Stimulated activated CD8-positive, alpha-beta memory T cell treated with anti-CD3 and anti-CD28 coated beads, Interleukin-7, amount 100 ng/mL, for 1 hour (primary cell): ENCODE measurements around the gene PARP2.
"Not testable (repeated sequence)": the region's sequence is repeated elsewhere in the genome, so short reads cannot be mapped to it uniquely, and the experiment has no call there.

Experiments used
- DNase-seq, 2 donors: peaks; one replicate each; pipeline ENCODE4 v3.0.0-alpha.2; 2020; ENCODE audit warnings: low read depth in 2 of 2

Gene PARP2, protein sequence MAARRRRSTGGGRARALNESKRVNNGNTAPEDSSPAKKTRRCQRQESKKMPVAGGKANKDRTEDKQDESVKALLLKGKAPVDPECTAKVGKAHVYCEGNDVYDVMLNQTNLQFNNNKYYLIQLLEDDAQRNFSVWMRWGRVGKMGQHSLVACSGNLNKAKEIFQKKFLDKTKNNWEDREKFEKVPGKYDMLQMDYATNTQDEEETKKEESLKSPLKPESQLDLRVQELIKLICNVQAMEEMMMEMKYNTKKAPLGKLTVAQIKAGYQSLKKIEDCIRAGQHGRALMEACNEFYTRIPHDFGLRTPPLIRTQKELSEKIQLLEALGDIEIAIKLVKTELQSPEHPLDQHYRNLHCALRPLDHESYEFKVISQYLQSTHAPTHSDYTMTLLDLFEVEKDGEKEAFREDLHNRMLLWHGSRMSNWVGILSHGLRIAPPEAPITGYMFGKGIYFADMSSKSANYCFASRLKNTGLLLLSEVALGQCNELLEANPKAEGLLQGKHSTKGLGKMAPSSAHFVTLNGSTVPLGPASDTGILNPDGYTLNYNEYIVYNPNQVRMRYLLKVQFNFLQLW

DNA sequence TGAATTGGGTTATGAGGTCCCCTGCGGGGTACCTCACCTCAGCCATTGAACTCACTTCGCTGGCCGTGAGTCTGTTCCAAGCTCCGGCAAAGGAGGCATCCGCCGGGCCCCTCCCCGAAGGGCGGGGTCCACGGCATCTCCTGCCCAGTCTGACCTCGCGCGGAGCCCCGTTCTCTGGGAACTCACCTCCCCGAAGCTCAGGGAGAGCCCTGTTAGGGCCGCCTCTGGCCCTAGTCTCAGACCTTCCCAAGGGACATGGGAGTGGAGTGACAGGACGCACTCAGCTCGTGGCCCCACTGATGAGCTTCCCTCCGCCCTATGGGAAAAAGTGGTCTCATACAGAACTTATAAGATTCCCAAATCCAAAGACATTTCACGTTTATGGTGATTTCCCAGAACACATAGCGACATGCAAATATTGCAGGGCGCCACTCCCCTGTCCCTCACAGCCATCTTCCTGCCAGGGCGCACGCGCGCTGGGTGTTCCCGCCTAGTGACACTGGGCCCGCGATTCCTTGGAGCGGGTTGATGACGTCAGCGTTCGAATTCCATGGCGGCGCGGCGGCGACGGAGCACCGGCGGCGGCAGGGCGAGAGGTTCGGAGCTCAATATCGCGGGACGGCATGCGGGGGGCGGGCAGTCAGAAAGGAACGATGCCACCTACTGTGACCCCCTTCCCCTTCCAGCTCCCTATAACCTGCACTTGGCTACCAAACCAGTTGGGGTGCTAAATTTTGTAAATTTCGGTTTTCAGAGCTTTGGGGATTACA lies at the start of gene PARP2:
PARP2 (plus strand) TSS at position 544 of the 770 bp plus-strand sequence; CDS start at position 551, 7 bp downstream.
- peak; percentile 68 to 69 for DNase-seq

DNA sequence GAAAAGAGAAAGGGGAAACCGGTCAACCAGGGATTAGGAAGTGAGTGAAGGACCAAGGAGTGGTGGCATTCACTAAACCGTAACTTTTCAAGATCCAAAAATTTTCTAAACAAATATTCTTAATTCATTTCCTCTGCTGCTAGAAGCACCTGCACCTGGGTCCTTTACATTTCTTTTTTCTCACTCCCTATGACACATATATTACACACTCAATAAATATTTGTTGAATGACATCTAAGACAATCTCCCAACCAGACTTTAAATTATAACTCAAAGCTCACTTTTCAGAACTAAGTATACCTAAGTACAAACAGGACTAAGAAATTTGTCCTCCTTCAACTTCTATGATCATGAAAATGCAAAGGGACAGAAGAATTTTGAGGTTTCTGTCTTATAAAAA lies 48.8 kb upstream of the PARP2 start:
- no peak for DNase-seq

DNA sequence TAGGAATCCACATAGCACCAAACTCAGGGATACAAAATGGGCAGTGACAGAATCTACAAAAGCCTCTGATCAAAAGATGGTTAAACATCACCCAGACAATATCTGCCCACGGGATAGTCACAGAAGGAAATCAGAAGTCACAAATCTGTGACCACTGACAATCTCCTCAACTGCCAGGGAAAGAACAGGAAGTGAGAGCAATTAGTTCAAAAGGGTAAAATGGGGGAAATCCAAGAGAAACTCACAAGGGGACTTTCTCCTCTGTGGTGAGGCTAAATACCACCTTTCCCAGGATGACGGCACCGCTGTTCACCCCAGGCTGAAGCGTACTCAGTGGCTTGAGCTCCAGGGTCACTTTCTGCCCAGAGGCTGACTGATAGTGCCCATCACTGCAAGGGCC lies 48.4 kb upstream of the PARP2 start:
- DNase-seq: no peak

DNA sequence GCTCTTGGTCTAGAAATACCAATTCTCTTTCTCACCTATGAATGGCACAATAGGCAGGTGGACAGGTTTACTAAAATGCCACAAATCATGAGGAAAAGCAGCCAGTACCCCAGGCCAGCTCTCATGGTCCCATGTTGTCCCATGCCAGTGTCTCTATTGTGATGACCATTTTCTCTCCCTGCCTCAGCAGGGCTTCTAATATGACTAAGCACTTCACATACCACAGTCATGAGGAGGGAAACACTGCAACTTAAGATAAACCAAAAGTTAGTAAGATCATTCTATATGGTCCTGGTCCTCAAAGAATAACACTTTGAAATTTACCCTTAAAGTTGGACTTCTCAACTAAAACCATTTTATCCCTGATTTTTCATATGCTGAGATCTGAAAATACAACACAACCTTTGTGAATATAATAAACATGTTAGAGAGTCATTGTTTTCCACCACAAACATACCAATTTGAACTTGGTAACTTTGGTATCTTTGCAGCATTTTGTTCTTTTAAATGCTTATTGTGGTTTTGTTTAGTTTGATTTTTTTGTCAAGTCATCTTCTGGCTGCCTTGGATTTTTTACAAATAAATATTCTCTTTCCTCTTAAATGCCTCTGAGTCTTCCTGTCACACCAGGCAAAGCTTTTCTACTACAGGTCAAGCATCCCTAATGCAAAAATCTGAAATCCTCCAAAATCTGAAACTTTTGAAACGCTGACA lies 41.2 kb upstream of the PARP2 start:
- no peak for DNase-seq

DNA sequence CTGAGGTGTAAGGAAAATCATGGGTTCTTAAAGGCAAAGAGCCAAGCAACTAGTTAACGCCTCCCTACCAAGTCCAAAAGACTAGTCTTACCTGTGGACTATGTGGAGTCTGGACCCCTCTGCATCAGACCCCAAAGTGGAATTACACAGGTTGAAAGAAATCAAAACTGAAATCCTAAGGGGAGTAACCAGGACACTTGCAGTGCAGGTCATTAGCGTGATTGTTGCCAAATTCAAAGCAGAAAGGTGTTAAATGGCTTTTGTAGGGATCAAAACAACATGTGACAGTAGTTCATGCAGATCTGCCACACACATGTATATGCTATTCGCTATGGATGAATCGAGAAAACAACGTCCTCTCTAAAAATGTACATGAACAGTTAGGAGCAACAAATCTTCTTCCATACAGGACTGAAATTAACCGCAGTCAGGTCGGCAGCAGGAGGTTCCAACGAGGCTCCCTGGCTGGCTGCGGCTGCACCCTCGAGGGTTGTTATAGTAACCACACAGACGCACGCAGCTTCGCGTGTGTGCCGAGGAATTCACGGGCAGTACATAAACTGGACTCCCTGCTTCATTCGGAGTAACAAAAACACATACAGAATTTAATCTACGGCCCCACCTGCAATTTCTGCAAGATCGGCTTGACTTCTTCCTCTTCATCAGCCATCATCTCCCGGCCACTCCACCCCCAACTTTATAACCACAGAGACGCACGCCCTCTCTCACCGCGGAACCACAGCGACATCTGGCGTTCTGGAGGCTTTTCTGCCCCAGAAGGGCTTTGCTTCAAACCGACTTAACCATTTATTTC lies 38.0 kb upstream of the PARP2 start, which contains the start of gene TTC5:
TTC5 (minus strand) TSS at position 687 of the 814 bp plus-strand sequence; CDS start at position 673, 14 bp downstream.
- DNase-seq: peak; percentile 89 to 90

DNA sequence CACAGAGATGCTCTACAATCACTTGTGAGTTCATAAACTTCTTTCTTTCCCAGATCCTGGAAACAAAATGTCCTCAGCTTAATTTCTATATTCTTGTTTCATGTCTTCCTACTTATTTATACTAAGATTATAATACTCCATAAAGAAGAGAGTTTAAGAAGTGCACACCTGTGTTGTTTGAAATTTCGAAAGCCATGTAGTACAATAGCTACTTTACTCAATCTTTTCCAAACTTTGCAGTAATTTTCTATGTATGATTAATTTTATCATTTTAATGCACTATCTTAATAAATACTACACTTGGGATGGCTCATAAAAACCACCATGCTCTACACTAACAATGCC lies 37.4 kb upstream of the PARP2 start:
- DNase-seq: no peak

DNA sequence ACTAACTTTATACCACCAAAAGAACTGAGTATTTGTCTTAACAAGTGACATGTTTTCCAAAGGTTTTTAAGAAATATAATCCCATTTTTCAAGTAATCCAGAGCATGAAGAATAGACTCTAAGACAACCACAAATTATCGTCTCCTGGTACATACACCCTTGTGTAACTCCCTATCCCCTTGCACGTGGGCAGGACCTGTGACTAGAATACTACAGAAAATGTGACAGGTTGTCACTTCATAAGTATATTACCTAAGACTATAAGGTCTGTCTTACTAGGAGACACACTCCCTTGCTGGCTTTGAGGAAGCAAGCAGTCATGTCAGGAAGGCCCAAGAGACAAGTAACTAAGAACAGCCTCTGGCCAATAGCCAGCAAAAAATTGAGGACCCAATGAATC lies 29.4 kb upstream of the PARP2 start:
- no peak for DNase-seq

DNA sequence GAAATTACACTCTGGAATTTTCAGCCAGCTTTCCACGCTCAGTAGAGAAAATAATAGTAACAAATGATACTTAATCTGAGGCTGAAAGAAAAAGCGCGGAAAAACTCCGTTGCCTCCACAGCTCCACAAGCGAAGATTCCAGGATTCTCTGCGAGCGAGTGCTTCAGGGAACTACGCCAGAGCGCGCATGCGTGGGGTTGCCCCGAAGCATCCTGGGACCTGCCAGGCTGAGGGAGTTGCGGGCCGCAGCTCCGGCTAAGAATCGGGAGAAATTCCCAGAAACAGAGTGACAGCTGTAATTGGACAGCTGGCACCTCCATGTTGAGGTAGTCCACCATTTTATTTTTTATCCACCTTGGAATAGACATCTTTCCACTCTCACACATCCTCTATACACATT lies 25.7 kb upstream of the PARP2 start:
- DNase-seq: no peak

DNA sequence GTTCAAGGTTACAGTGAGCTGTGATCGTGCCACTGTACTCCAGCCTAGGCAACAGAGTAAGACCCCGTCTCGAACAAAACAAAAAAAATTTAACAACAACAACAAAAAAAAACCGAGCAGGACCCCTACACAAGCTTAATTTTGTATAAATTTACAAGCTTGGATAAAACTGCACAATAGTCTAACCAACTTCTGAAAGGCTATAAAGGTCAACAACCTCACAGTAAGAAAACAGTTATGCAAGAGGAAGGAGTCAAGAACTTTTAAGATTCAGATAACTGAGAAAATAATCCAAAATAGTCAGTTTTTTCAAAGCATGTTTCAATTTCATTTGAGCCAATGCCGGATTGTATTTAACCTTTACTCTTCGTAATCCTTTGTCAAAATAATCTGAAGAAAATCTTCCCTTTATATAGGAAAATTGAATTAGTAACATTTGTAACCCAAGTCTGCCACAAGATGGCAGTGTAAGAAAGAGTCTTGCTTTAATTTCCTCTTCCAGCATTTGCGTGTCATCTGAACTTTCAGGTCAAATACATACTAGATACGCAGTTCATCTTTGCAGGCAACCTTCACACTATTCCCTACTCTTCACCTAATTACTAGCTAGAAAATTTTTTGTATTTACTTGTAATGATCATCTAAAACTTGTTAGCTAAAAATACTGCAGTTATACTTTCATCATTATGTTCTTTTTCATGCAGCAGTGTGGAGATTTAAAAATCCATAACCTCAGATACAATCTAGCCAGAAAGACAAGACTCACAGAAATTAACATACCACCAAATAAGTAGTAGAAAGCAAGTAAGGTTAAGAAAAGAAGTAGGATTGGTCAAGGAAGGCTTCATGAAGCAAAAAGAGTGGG lies 16.2 kb upstream of the PARP2 start:
- no peak for DNase-seq

DNA sequence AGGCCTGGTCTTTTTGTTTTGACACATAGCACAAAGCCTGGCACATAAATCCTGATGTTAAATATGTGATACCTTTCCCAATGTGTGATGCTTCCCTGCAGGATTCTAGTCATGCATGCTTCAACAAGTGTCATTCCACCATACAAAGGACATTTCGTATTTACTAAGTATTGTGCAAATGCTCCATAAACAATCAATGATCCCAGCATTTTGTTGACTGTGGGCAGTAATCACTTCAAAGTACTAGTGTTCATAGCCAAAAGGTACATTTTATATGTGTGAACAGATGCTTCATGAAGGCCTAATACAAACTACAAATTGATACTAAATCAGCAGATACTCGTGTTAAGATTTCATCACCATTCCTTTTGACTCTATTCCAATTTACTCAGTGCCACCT lies 14.7 kb upstream of the PARP2 start:
- no peak for DNase-seq

DNA sequence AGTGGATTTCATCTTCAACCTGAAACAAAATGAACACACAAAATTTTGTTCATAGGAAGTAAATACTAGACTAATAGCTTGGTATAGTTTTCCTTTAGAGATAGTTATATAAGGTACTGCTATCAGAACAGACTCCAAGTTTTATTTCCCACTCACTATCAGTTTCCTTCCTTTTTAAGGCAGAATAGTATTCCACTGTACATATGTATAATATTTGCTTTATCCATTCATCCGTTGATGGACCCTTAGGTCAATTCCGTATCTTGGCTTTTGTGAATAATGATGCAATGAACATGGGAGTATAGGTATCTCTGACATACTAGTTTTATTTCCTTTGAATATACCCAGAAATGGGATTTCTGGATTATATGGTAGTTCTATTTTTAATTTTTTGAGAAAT lies 14.1 kb upstream of the PARP2 start:
- DNase-seq: no peak

DNA sequence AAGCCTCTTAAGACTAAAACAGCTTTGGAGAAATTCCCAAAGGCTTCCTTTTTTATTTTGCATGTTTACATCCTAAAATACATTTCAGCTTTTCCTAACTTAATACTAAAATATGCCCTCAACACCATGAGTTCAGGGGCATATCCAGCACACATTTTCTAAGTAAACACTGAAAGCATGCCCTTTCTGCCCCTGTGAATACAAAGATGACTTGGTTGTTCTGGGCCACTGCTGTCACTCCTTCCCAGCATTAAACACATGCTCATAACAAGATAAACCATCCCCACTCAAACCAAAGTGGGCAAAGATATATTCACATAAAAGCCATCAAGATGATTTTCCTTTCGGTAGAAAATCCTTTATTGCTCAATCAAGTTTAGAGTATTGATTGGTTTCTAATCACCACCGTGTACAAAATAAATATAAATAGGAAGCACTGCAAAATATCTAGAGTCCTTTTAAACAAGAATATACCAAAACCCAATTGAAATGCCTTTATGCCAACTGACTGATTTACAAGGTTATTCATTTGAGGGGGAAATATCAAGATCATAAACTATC lies 12.3 kb upstream of the PARP2 start:
- DNase-seq: no peak

DNA sequence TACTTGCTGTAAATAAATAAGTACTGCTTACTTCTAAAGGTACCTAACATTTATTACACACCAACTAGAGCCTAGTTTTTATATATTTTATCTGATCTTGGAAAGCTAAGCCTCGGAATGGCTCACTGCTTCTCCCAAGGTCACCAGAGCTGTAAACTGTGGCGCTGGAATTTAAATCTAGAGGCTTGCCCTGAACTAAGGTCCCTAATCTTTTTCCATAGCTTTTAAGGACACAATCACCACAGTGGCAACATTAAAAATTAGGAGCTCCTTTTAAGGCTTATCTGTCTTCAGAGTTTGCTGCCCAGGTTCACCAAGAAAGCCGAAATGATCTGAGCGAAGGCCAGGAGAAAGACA lies 11.0 kb upstream of the PARP2 start:
- no peak for DNase-seq

DNA sequence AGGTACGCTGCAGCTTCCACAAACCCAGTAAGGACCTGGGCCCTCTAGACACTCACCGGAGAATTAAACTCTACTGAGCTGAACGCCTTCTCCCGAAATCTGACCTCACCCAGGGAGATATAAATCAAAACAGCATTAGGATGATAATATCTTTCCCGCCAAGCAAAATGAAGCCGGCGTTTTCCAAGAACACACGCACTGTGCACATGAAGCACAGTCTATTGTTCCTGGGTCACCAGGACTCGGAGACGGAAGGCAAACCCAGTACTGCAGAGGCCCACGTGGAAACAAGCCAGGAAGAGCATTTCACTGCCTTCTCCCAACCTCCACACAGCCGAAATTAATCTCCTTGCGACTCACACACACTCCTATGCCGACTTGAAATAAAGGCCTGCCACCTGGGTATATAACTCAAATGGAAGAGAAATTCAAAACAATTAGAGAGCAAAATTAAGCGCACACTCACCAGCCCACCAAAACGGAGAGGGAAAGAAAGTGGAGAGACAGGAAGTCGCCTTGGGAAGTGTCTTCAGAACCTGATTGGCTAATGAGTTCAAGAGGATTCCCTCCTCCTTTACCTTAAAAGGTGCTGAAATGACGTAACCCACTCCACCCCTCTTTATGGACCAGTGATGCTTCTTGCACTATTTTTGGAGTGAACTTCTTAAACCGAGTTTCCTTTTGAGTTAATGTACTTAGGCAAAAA lies 10.5 kb upstream of the PARP2 start, which contains the start of gene CCNB1IP1:
CCNB1IP1 (minus strand) TSS at position 492 of the 706 bp plus-strand sequence. CDS start 16,756 bp downstream, outside the sequence.
- no peak for DNase-seq

DNA sequence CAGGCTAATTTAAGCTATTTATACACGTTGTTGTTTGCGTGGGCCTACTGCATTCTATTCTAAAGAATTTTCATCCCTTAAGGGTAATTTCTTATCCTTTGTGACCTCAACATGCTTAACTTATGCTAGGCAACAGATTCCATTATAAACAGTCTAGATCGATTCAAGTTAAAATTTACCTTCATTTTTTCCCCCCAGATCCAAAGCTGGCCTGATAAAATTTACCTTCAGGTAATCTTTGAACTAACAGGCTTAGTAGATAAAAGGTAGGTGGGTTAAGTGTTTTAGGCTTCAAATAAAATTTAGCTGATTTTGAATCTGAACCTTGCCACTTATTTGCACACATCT lies 10.0 kb upstream of the PARP2 start:
- DNase-seq: no peak

DNA sequence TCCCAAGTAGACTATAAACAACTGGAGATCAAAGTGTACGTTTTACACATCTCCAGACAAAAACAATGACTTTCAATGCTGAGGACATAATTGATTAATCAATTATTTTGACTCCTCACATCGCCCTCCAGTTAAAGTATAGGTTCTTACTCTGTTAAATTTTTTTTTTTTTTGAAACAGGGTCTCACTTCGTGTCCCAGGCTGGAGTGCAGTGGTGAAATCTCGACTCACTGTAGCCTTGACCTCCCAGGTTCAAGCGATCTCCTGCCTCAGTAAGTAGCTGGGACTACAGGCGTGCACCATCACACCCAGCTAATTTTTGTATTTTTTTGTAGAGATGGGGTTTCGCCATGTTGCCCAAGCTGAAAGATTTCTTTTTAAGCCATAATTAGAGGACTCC lies 9.4 kb upstream of the PARP2 start:
- DNase-seq: no peak

DNA sequence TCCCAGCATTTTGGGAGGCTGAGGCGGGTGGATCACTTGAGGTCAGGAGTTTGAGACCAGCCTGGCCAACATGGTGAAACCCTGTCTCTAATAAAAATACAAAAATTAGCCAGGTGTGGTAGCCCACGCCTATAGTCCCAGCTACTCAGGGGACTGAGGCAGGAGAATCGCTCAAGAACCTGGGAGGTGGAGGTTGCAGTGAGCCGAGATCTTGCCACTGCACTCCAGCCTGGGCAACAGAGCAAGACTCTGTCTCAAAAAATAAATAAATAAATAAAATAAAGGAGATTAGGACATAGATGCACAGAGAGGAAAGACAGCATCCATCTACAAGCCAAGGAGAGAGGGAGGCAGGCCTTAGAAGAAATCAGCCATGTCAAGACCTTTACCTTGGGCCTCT lies 2.4 kb upstream of the PARP2 start:
- not testable (repeated sequence) for DNase-seq

DNA sequence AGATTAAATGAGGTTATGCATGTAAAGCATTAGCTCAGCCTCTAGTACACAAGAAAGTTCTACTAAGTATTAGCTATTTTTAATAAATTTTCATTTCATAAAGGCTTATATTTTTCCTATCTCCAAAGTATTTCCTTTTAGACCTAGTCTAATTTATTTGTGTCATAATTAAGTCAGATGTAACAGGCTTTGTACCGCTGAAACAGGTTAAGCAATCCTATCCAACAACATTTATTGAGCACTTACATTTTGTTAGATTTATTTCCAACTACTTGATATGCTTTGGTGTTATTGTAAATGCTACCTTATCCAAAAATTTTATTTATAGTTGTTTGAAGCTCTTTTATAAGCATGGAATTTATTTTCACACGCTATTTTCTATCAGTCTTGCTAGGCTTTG lies 1.8 kb upstream of the PARP2 start:
- DNase-seq: no peak

DNA sequence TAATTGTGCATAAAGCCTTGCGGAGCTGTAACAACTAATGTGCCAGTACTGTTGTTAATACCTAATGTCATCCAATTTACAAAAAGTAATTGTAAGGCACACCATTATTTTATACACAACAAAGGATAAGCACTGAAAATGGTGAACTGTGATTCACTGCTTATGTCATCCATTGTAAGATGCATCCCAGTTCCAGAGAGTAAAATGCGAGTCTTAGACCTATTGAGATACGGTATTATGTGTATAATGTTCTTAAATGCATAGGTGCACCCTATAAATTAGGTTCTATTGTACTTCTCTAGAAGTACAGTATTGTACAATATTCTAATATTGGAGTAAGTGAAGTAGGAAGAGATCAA lies 406 bp downstream of the PARP2 start:
- DNase-seq: no peak
